Hepatocyte (in vitro differentiated cells): Measurements from ENCODE around the gene GALNT1. TPM values are rescaled to one million over a fixed set of nuclear protein-coding genes. Genes with fewer than 3 reads are reported as not detected.
A peak's percentile ranks its signal among the peaks of the same experiment; 100 is the strongest.

Experiments
- DNase-seq: peaks from one replicate; pipeline ENCODE4 v3.0.0-alpha.2; 2016; ENCODE audit warnings: low spot score
- H2AFZ ChIP-seq: fragments of 200-600 bp; sonication (generic); 2 replicates; pipeline ENCODE4 v1.6.0; 2016; ENCODE audit warnings: antibody characterized with exemption, mild to moderate bottlenecking
- H3K27ac ChIP-seq: fragments of 200-600 bp; sonication (generic); 2 replicates; pipeline ENCODE4 v1.5.1; 2016; ENCODE audit warnings: mild to moderate bottlenecking
- H3K27me3 ChIP-seq: fragments of 200-600 bp; sonication (generic); 2 replicates; pipeline ENCODE4 v1.6.1; 2016
- H3K36me3 ChIP-seq: fragments of 200-600 bp; sonication (generic); replicated peaks from 2 replicates; pipeline ENCODE4 v1.5.1; 2016; ENCODE audit warnings: low read depth; ENCODE audit not compliant: insufficient read depth
- H3K4me1 ChIP-seq: fragments of 200-600 bp; sonication (generic); 2 replicates; pipeline ENCODE4 v1.5.1; 2016; ENCODE audit warnings: mild to moderate bottlenecking, moderate library complexity; ENCODE audit not compliant: insufficient read depth
- H3K4me2 ChIP-seq: fragments of 200-600 bp; sonication (generic); 2 replicates; pipeline ENCODE4 v1.6.0; 2016
- H3K4me3 ChIP-seq: fragments of 200-600 bp; sonication (generic); 2 replicates; pipeline ENCODE4 v1.5.1; 2016; ENCODE audit warnings: mild to moderate bottlenecking
- H3K79me2 ChIP-seq: fragments of 200-600 bp; sonication (generic); 2 replicates; pipeline ENCODE4 v1.6.0; 2017; ENCODE audit warnings: mild to moderate bottlenecking
- H3K9me2 ChIP-seq: fragments of 200-600 bp; sonication (generic); replicated peaks from 2 replicates; pipeline ENCODE4 v1.6.0; 2017; ENCODE audit warnings: mild to moderate bottlenecking; ENCODE audit not compliant: insufficient read depth
- H3K9me3 ChIP-seq: fragments of 200-600 bp; sonication (generic); 2 replicates; pipeline ENCODE4 v1.5.1; 2016; ENCODE audit warnings: low read depth, mild to moderate bottlenecking
- H4K20me1 ChIP-seq: fragments of 200-600 bp; sonication (generic); 2 replicates; pipeline ENCODE4 v1.6.0; 2016; ENCODE audit warnings: mild to moderate bottlenecking; ENCODE audit not compliant: insufficient read depth, poor library complexity, severe bottlenecking
- EZH2 ChIP-seq: fragments of 200-600 bp; sonication (generic); IDR thresholded peaks from 2 replicates; pipeline ENCODE4 v1.6.1; 2016; ENCODE audit warnings: antibody characterized with exemption, mild to moderate bottlenecking, borderline replicate concordance
- EZH2phosphoT487 ChIP-seq: fragments of 200-600 bp; sonication (generic); IDR thresholded peaks from one replicate; pipeline ENCODE4 v1.6.1; 2018; ENCODE audit warnings: antibody characterized with exemption, mild to moderate bottlenecking, low read depth, moderate library complexity; ENCODE audit not compliant: unreplicated experiment, severe bottlenecking
- WGBS: methylation state at CpG from one replicate; pipeline ENCODE4 v1.1.6; 2016; ENCODE audit warnings: low lambda C conversion rate; ENCODE audit errors: missing lambda C conversion rate; 5-methylcytosine and 5-hydroxymethylcytosine counted together
- polyA plus RNA-seq: library from polyadenylated mRNA; unstranded; fragments of >200 nt; fragmentation: Nextera tagmentation; extraction: Ambion mirVana; gene quantifications from 2 replicates; pipeline ENCODE4 v1.2.1, GENCODE V29; 2016
- total RNA-seq: library from RNA; depleted of rRNA; stranded (reverse); fragments of >200 nt; gene quantifications from 2 replicates; pipeline ENCODE4 v1.2.3, GENCODE V29; 2014
- TF ChIP-seq, protein P1 (sequence below): fragments of 200-600 bp; sonication (generic); IDR thresholded peaks from 2 replicates; pipeline ENCODE4 v1.5.1; 2016; ENCODE audit warnings: antibody characterized with exemption, mild to moderate bottlenecking; ENCODE audit not compliant: poor library complexity

Gene GALNT1
- total and polyA plus RNA-seq, 2 experiments from 2014 or later = 231 to 271 TPM

DNA sequence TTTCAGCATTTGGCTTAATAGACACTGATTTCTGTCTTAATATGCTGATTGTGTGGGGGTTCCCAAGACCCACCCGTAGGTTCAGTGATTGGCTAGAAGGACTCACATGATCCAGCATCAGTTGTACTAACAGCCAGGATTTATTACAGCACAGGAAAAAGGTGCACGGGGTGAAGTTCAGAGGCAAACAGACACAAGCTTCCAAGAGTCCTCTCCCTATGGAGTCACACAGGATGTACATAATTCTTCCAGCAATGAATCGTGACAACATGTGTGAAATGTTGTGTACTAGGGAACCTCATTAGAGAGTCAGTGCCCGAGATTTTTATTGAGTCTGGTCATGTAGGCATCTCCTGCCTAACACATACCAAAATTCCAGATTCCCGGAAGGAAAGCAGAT is 52.8 kb downstream of the GALNT1 start:
- Histone ChIP-seq H3K4me3 (no peak overlapping the region), H3K9me2 (no peaks in the 10 kb centered on the region), H3K79me2 (peaks cover 21% of the 10 kb centered on the region), H3K4me2 (peak overlapping the region; percentile 34), H2AFZ (no peak overlapping the region), H4K20me1 (no peaks in the 10 kb centered on the region), H3K9me3 (no peaks in the 10 kb centered on the region), H3K27me3 (no peaks in the 10 kb centered on the region), H3K4me1 (peaks cover 17% of the 10 kb centered on the region), H3K36me3 (no peaks in the 10 kb centered on the region), H3K27ac (peak overlapping the region; percentile 88)
- 63% methylated on average over 5 of the region's 5 CpGs for WGBS
- DNase-seq = peak; percentile 23
- TF ChIP-seq, protein P1, sequence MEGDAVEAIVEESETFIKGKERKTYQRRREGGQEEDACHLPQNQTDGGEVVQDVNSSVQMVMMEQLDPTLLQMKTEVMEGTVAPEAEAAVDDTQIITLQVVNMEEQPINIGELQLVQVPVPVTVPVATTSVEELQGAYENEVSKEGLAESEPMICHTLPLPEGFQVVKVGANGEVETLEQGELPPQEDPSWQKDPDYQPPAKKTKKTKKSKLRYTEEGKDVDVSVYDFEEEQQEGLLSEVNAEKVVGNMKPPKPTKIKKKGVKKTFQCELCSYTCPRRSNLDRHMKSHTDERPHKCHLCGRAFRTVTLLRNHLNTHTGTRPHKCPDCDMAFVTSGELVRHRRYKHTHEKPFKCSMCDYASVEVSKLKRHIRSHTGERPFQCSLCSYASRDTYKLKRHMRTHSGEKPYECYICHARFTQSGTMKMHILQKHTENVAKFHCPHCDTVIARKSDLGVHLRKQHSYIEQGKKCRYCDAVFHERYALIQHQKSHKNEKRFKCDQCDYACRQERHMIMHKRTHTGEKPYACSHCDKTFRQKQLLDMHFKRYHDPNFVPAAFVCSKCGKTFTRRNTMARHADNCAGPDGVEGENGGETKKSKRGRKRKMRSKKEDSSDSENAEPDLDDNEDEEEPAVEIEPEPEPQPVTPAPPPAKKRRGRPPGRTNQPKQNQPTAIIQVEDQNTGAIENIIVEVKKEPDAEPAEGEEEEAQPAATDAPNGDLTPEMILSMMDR = no peak
- TF ChIP-seq EZH2 (no peak), EZH2phosphoT487 (no peak)

DNA sequence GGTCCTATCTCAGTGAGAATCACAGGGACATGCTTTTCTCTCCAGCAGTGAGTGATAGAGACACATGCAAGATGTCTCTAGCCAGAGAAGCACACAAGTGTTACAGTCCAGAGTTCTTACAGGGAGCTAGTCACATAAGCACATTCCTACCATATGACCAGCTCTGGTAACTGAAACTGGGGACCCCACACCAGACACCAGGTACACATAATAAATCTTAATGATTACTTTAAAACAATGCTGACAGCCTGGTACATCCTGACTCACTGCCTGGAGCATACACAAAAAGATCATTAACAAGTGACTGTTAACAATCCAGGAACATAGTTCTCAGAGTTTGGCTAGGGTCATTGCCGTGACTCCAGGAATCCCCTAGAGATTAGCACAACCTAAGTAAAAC is 53.6 kb downstream of the GALNT1 start:
- 33% methylated on average over 1 of the region's 1 CpG for WGBS

DNA sequence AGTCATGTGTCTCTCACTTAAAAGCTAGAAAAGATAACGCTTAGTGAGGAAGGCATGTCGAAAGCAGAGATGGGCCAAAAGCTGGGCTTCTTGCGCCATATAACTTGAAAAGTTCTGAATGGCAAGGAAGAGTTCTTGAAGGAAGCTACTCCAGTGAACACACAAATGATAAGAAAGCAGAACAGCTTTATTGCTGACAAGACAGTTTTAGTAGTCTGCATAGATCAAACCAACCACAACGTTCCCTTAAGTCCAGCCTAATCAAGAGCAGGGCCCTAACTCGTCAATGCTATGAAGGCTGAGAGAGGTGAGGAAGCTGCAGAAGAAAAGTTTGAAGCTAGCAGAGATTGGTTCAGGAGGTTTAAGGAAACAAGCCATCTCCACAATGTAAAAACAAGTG is 55.7 kb downstream of the GALNT1 start:
- H3K9me3 ChIP-seq = no peaks in the 10 kb centered on the region
- H3K9me2 ChIP-seq = no peaks in the 10 kb centered on the region
- H3K4me2 ChIP-seq = no peak overlapping the region
- no peaks in the 10 kb centered on the region for H3K36me3 ChIP-seq
- WGBS = 91% methylated on average over 5 of the region's 5 CpGs
- H3K27me3 ChIP-seq = no peaks in the 10 kb centered on the region
- H3K27ac ChIP-seq = peak overlapping the region; percentile 83
- no peak overlapping the region for H2AFZ ChIP-seq
- H3K4me1 ChIP-seq = peaks cover 17% of the 10 kb centered on the region
- no peak overlapping the region for H3K4me3 ChIP-seq
- H4K20me1 ChIP-seq = no peaks in the 10 kb centered on the region
- no peak for TF ChIP-seq EZH2phosphoT487
- TF ChIP-seq EZH2 = no peak
- TF ChIP-seq, protein P1 = no peak
- no peak for DNase-seq
- peaks cover 49% of the 10 kb centered on the region for H3K79me2 ChIP-seq

More for the DNA sequence above, 53.6 kb downstream of the GALNT1 start:
- peak; percentile 67 for DNase-seq
- peaks cover 29% of the 10 kb centered on the region for H3K79me2 ChIP-seq
- no peak overlapping the region for H2AFZ ChIP-seq
- H3K9me3 ChIP-seq = no peaks in the 10 kb centered on the region
- no peaks in the 10 kb centered on the region for H3K36me3 ChIP-seq
- no peaks in the 10 kb centered on the region for H3K27me3 ChIP-seq
- no peak overlapping the region for H3K4me3 ChIP-seq
- H3K4me1 ChIP-seq = peaks cover 17% of the 10 kb centered on the region
- TF ChIP-seq EZH2phosphoT487 (no peak), EZH2 (no peak)
- TF ChIP-seq, protein P1 = no peak
- H4K20me1 ChIP-seq = no peaks in the 10 kb centered on the region
- H3K27ac ChIP-seq = peak overlapping the region; percentile 88
- peak overlapping the region; percentile 35 for H3K4me2 ChIP-seq
- no peaks in the 10 kb centered on the region for H3K9me2 ChIP-seq

GRCh38 chr18:35639296-35639695 is 57.8 kb downstream of the GALNT1 start:
- Histone ChIP-seq H3K36me3 (no peaks in the 10 kb centered on the region), H3K9me3 (no peaks in the 10 kb centered on the region), H2AFZ (no peak overlapping the region), H3K27me3 (no peaks in the 10 kb centered on the region), H3K9me2 (no peaks in the 10 kb centered on the region), H3K4me2 (no peak overlapping the region), H3K4me3 (no peak overlapping the region), H4K20me1 (no peaks in the 10 kb centered on the region), H3K27ac (no peak overlapping the region), H3K79me2 (peaks cover 69% of the 10 kb centered on the region), H3K4me1 (peaks cover 7% of the 10 kb centered on the region)
- no peak for DNase-seq
- TF ChIP-seq EZH2 = no peak
- TF ChIP-seq EZH2phosphoT487 = no peak
- TF ChIP-seq, protein P1 = no peak
- WGBS = 99% methylated on average over 4 of the region's 4 CpGs
